ENCODE results near the gene BICDL1.

- TF ChIP-seq CTCF (IDR thresholded peaks at IDR 0.05 in 2 of 3, conservative IDR thresholded peaks at IDR 0.05 in 1 of 3; ENCODE audit: control insufficient read depth in 2 of 3, extremely low read depth in 1 of 3, insufficient read depth in 1 of 3, low read depth in 3 of 3, low read length in 3 of 3) (no peak), POLR2A (IDR thresholded peaks at IDR 0.05; ENCODE audit: low read depth, low read length) (no peak), BRCA1 (IDR thresholded peaks at IDR 0.05; ENCODE audit: low read depth, low read length) (no peak), ZNF274 (IDR thresholded peaks at IDR 0.05; ENCODE audit: insufficient read depth, insufficient read length) (no peak), NRF1 (conservative IDR thresholded peaks at IDR 0.05; ENCODE audit: low read depth, low read length) (no peak), POLR2AphosphoS5 (IDR thresholded peaks at IDR 0.05; ENCODE audit: low read length) (no peak), EP300 (IDR thresholded peaks at IDR 0.05; ENCODE audit: borderline replicate concordance in 1 of 2, control insufficient read depth in 1 of 2, low read depth in 2 of 2, low read length in 2 of 2) (no peak), EZH2 (IDR thresholded peaks at IDR 0.05; ENCODE audit: borderline replicate concordance, control insufficient read depth, low read depth, low read length) (no peak), STAT3 (IDR thresholded peaks at IDR 0.05; ENCODE audit: low read depth, low read length) (no peak), CBX5 (IDR thresholded peaks at IDR 0.05; ENCODE audit: low read depth) (no peak), FOXK2 (IDR thresholded peaks at IDR 0.05) (no peak)
Observed at GRCh38 chr12:120064054-120064940, 75.3 kb downstream of the BICDL1 start.
